ENCODE measurements around the gene FNIP2. TPM values are rescaled to one million over a fixed set of nuclear protein-coding genes. Genes with fewer than 3 reads are reported as not detected.
A peak's percentile ranks its signal among the peaks of the same experiment; 100 is the strongest.

FNIP2 gene
- total RNA-seq, 1 donor from 2014 or later: 29.0 TPM

GRCh38 chr4:158762553-158762952, 6.3 kb upstream of the FNIP2 start:
- no peak for DNase-seq (ENCODE audit: low read depth in 2 of 2)

- no peak for DNase-seq (ENCODE audit: low read depth in 2 of 2)
These were observed 5.4 kb upstream of the FNIP2 start for GRCh38 chr4:158763462-158763861.

GRCh38 chr4:158766434-158767044, 2.3 kb upstream of the FNIP2 start:
- no peak for DNase-seq (ENCODE audit: low read depth in 2 of 2)

- DNase-seq (ENCODE audit: low read depth in 2 of 2): no peak
These were observed 1.4 kb upstream of the FNIP2 start for GRCh38 chr4:158767451-158767850.

GRCh38 chr4:158769175-158769921, 522 bp downstream of the FNIP2 start:
- peak in 1 of 2 donors; percentile 32 for DNase-seq (ENCODE audit: low read depth in 2 of 2)

- DNase-seq (ENCODE audit: low read depth in 2 of 2): no peak
These were observed 1.8 kb downstream of the FNIP2 start for GRCh38 chr4:158770671-158771070.

GRCh38 chr4:158771776-158772175, 3.0 kb downstream of the FNIP2 start:
- DNase-seq (ENCODE audit: low read depth in 2 of 2): peak in 1 of 2 donors; percentile 84

- peak; percentile 82 to 88 for DNase-seq (ENCODE audit: low read depth in 2 of 2)
These were observed 6.3 kb downstream of the FNIP2 start for GRCh38 chr4:158775091-158775651.

GRCh38 chr4:158776106-158776505, 7.3 kb downstream of the FNIP2 start:
- no peak for DNase-seq (ENCODE audit: low read depth in 2 of 2)

GRCh38 chr4:158777423-158778155, 8.8 kb downstream of the FNIP2 start:
- no peak for DNase-seq (ENCODE audit: low read depth in 2 of 2)

GRCh38 chr4:158778156-158778711, 9.4 kb downstream of the FNIP2 start:
- DNase-seq (ENCODE audit: low read depth in 2 of 2): no peak

- DNase-seq (ENCODE audit: low read depth in 2 of 2): no peak
These were observed 9.9 kb downstream of the FNIP2 start for GRCh38 chr4:158778712-158779111.

GRCh38 chr4:158781963-158782362, 13.1 kb downstream of the FNIP2 start:
- DNase-seq (ENCODE audit: low read depth in 2 of 2): no peak

- DNase-seq (ENCODE audit: low read depth in 2 of 2): peak in 1 of 2 donors; percentile 38
These were observed 13.9 kb downstream of the FNIP2 start for GRCh38 chr4:158782551-158783360.

GRCh38 chr4:158783785-158784184, 15.0 kb downstream of the FNIP2 start:
- DNase-seq (ENCODE audit: low read depth in 2 of 2): peak in 1 of 2 donors; percentile 66

- DNase-seq (ENCODE audit: low read depth in 2 of 2): no peak
These were observed 16.9 kb downstream of the FNIP2 start for GRCh38 chr4:158785718-158786117.

- DNase-seq (ENCODE audit: low read depth in 2 of 2): peak in 1 of 2 donors; percentile 67
These were observed 17.3 kb downstream of the FNIP2 start for GRCh38 chr4:158786121-158786601.

- no peak for DNase-seq (ENCODE audit: low read depth in 2 of 2)
These were observed 18.1 kb downstream of the FNIP2 start for GRCh38 chr4:158786955-158787354.

- DNase-seq (ENCODE audit: low read depth in 2 of 2): no peak
These were observed 19.1 kb downstream of the FNIP2 start for GRCh38 chr4:158787709-158788475.

GRCh38 chr4:158788516-158788915, 19.7 kb downstream of the FNIP2 start:
- peak in 1 of 2 donors; percentile 72 for DNase-seq (ENCODE audit: low read depth in 2 of 2)

Data from dermis microvascular lymphatic vessel endothelial cell (primary cell).